GM12878 (cell line): ENCODE measurements around the gene EIF3D. TPM values are rescaled to one million over a fixed set of nuclear protein-coding genes. Genes with fewer than 3 reads are reported as not detected.

Experiments
- ATAC-seq: fragments of 200-7000 bp; cut with Tn5 transposase; 3 replicates; pipeline ENCODE4 v1.9.1; 2020; ENCODE audit warnings: mild to moderate bottlenecking, moderate library complexity
- BruUV-seq: library from RNA; stranded (reverse); fragments of 400-500 nt; replicated peaks from 2 replicates; lab custom pipeline; 2021; lab: Mats Ljungman, UMichigan
- CTCF ChIA-PET: fragments of 300-600 bp; sonication (Branson Sonifier 250); formaldehyde crosslinking; extraction: SDS; loops from one replicate; lab custom pipeline; 2021; ENCODE audit warnings: inconsistent platforms; lab: Yijun Ruan, JAX
- POLR2A ChIA-PET: fragments of 350-600 bp; formaldehyde crosslinking; extraction: SDS; loops from one replicate; lab custom pipeline; 2021; ENCODE audit warnings: inconsistent platforms; lab: Charles Lee
- RAD21 ChIA-PET: fragments of 300-600 bp; sonication (Branson Sonifier 250); formaldehyde crosslinking; loops from one replicate; lab custom pipeline; 2023; ENCODE audit warnings: antibody characterized with exemption; ENCODE audit not compliant: unreplicated experiment; lab: Charles Lee
- SMC1A ChIA-PET: fragments of 300-600 bp; sonication (Branson Sonifier 250); formaldehyde crosslinking; loops from one replicate; lab custom pipeline; 2023; ENCODE audit not compliant: unreplicated experiment, uncharacterized antibody; lab: Charles Lee
- DNase-seq: peaks from one replicate; pipeline ENCODE4 v3.0.0-alpha.2; 2011; ENCODE audit warnings: low read depth, low spot score
- FAIRE-seq: peaks from 3 replicates; lab custom pipeline; 2011; peaks lifted over from hg19 to GRCh38; lab: Jason Lieb, UNC
- H2AFZ ChIP-seq: 2 replicates; pipeline ENCODE4 v1.6.0; 2011; ENCODE audit warnings: low read depth, low read length, control low read depth; ENCODE audit not compliant: control insufficient read depth
- H3K27ac ChIP-seq: 2 replicates; pipeline ENCODE4 v1.5.1; 2011; ENCODE audit warnings: control low read depth; ENCODE audit not compliant: control insufficient read depth, insufficient read depth
- H3K27me3 ChIP-seq, 2 experiments: replicated peaks in 1 of 2; 2 replicates each; pipeline versions ENCODE4 v1.6.0 to v1.6.1; 2011; ENCODE audit warnings: low read length in 1 of 2; ENCODE audit not compliant: control insufficient read depth in 2 of 2, insufficient read depth in 2 of 2
- H3K36me3 ChIP-seq, 2 experiments: 2 replicates each; pipeline ENCODE4 v1.5.1; 2011; ENCODE audit warnings: low read length in 1 of 2; ENCODE audit not compliant: control insufficient read depth in 2 of 2, insufficient read depth in 2 of 2
- H3K4me1 ChIP-seq: 2 replicates; pipeline ENCODE4 v1.6.1; 2011; ENCODE audit warnings: mild to moderate bottlenecking, low read length, moderate library complexity, mixed read lengths; ENCODE audit not compliant: control insufficient read depth, insufficient read depth
- H3K4me2 ChIP-seq: 2 replicates; pipeline ENCODE4 v1.6.0; 2011; ENCODE audit warnings: control low read depth; ENCODE audit not compliant: control insufficient read depth, insufficient read depth
- H3K4me3 ChIP-seq: fragments of 200-600 bp; sonication (generic); 2 replicates; pipeline ENCODE4 v1.5.1; 2016
- H3K79me2 ChIP-seq: 2 replicates; pipeline ENCODE4 v1.6.0; 2011; ENCODE audit warnings: low read length; ENCODE audit not compliant: control insufficient read depth, insufficient read depth
- H3K9ac ChIP-seq: 2 replicates; pipeline ENCODE4 v1.8.0; 2011; ENCODE audit warnings: low read length, control low read depth, mixed read lengths; ENCODE audit not compliant: control insufficient read depth, insufficient read depth
- H3K9me3 ChIP-seq: replicated peaks from 3 replicates; pipeline ENCODE4 v1.5.1; 2011; ENCODE audit warnings: mild to moderate bottlenecking, low read length; ENCODE audit not compliant: control insufficient read depth, insufficient read depth
- H4K20me1 ChIP-seq: 2 replicates; pipeline ENCODE4 v1.6.0; 2011; ENCODE audit not compliant: control insufficient read depth, insufficient read depth
- BHLHE40 ChIP-seq, 2 experiments: fragments of 450-650 bp in 1 of 2; IDR thresholded peaks; 2 replicates each; pipeline ENCODE4 v1.6.1; 2011 to 2017; ENCODE audit warnings: low read depth in 2 of 2, borderline replicate concordance in 1 of 2, improper control_type of control experiment in 1 of 2, low read length in 1 of 2, mild to moderate bottlenecking in 1 of 2
- CBFB ChIP-seq: IDR thresholded peaks from 2 replicates; pipeline ENCODE4 v1.6.1; 2016; ENCODE audit warnings: antibody characterized with exemption, low read depth
- ETV6 ChIP-seq, 2 experiments: fragments of 450-650 bp in 1 of 2; IDR thresholded peaks in 1 of 2; conservative IDR thresholded peaks in 1 of 2; 2 replicates each; pipeline ENCODE4 v1.6.1; 2014; ENCODE audit warnings: antibody characterized with exemption in 1 of 2, borderline replicate concordance in 1 of 2, low read depth in 1 of 2, mild to moderate bottlenecking in 1 of 2, moderate library complexity in 1 of 2
- IRF4 ChIP-seq: IDR thresholded peaks from 2 replicates; pipeline ENCODE4 v1.6.1; 2011; ENCODE audit warnings: low read depth, low read length
- MTA2 ChIP-seq: fragments of 450-650 bp; IDR thresholded peaks from 2 replicates; pipeline ENCODE4 v1.6.1; 2016; ENCODE audit warnings: low read depth, mild to moderate bottlenecking, moderate library complexity
- RFX5 ChIP-seq: IDR thresholded peaks from 2 replicates; pipeline ENCODE4 v1.6.1; 2011; ENCODE audit warnings: low read depth, low read length, improper control_type of control experiment
- STAT1 ChIP-seq: fragments of 450-650 bp; conservative IDR thresholded peaks from 2 replicates; pipeline ENCODE4 v1.6.1; 2014; ENCODE audit warnings: antibody characterized with exemption, mild to moderate bottlenecking
- STAT3 ChIP-seq: IDR thresholded peaks from 2 replicates; pipeline ENCODE4 v1.6.1; 2011; ENCODE audit warnings: low read depth, low read length, improper control_type of control experiment
- ZNF622 ChIP-seq: fragments of 450-650 bp; IDR thresholded peaks from 2 replicates; pipeline ENCODE4 v1.6.1; 2017; ENCODE audit warnings: mild to moderate bottlenecking, inconsistent platforms
- WGBS: methylation state at CpG from one replicate; pipeline ENCODE4 v1.1.6; 2016; ENCODE audit warnings: low lambda C conversion rate; ENCODE audit not compliant: insufficient replicate concordance, insufficient coverage; ENCODE audit errors: missing lambda C conversion rate; 5-methylcytosine and 5-hydroxymethylcytosine counted together
- in situ Hi-C: fragments of 300-500 bp; cut with MboI; formaldehyde crosslinking; loops from 9 replicates; pipeline ENCODE4 v1.14.3; 2018; ENCODE audit warnings: mixed read lengths
- intact Hi-C: fragments of 100-400 bp; cut with micrococcal nuclease; formaldehyde crosslinking; loops from one replicate; pipeline ENCODE4 v1.14.2; 2022; ENCODE audit not compliant: unreplicated experiment
- polyA plus RNA-seq, 11 experiments: library from polyadenylated mRNA; depleted of rRNA in 4 of 11; unstranded in 6 of 11; stranded (reverse) in 5 of 11; fragments of >200 nt; fragmentation: Nextera tagmentation in 4 of 11; fragmentation: Illumina TruSeq in 1 of 11; extraction: Ambion mirVana in 4 of 11; extraction: Trizol in 1 of 11; gene quantifications; 1 replicate in 1 of 11; 2 replicates in 10 of 11; pipeline versions ENCODE4 v1.2.1 to v1.2.3, GENCODE V29; 2011 to 2016; ENCODE audit warnings: inconsistent platforms in 2 of 11, missing spikeins in 2 of 11, low read depth in 1 of 11
- total RNA-seq, 4 experiments: library from RNA; depleted of rRNA in 3 of 4; stranded (reverse); fragments of >200 nt in 3 of 4; fragmentation: Illumina TruSeq in 1 of 4; extraction: Trizol in 1 of 4; gene quantifications; 2 replicates each; pipeline versions ENCODE4 v1.2.1 to v1.2.3, GENCODE V29; 2013 to 2021
- TF ChIP-seq, protein P1 (sequence below): fragments of 450-650 bp; IDR thresholded peaks from 2 replicates; pipeline ENCODE4 v1.6.1; 2017; ENCODE audit warnings: antibody characterized with exemption, mild to moderate bottlenecking, moderate library complexity
- TF ChIP-seq, protein P2 (sequence below): fragments of 450-650 bp; formaldehyde crosslinking; IDR thresholded peaks from 2 replicates; pipeline ENCODE4 v1.4.0; 2022; ENCODE audit warnings: mild to moderate bottlenecking, moderate library complexity
- TF ChIP-seq, protein P3 (sequence below): fragments of 450-650 bp; IDR thresholded peaks from 2 replicates; pipeline ENCODE4 v1.6.1; 2017; ENCODE audit warnings: low read depth, mild to moderate bottlenecking, moderate library complexity

EIF3D gene
- total and polyA plus RNA-seq, 10 of the 15 experiments (the other 5 are each of a cell fraction or from before 2014, with no cell fraction given) = 240 to 558 (median 420) TPM

DNA sequence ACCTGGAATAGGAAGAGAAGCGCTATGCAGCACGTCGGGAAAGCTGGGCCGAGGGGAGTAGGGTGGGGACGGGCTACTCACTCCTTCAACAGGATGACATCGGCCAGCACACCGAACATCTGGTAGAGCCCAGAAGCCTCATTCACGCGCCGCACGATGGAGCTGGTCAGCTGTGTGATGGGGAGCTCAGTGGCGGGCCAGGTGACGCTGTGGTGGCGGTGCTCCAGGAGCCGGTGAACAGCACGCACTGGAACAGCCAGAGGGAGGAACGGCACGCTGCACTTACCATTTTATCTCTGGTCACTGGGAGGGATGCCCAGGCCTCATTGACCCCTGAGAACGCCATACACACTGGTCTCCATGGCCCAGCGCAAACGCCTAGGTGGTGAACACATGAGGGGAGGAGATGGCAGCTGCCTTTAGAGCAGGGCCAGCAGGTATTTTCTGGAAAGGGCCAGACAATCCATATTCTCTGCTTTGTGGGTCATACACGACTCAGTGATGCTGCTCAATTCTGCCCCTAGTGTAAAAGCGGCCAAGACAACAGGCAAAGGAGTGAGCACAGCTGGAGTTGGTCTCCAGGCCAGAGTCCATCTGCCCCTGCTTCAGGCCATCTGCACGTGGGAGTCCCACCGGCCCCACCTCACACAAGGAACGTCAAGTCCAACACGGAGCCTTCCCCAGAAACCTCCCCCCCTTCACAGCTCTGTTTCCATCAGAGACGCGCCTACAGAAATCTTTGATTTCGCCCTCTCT is 30.9 kb downstream of the EIF3D start (continued):
- TF ChIP-seq, protein P1, sequence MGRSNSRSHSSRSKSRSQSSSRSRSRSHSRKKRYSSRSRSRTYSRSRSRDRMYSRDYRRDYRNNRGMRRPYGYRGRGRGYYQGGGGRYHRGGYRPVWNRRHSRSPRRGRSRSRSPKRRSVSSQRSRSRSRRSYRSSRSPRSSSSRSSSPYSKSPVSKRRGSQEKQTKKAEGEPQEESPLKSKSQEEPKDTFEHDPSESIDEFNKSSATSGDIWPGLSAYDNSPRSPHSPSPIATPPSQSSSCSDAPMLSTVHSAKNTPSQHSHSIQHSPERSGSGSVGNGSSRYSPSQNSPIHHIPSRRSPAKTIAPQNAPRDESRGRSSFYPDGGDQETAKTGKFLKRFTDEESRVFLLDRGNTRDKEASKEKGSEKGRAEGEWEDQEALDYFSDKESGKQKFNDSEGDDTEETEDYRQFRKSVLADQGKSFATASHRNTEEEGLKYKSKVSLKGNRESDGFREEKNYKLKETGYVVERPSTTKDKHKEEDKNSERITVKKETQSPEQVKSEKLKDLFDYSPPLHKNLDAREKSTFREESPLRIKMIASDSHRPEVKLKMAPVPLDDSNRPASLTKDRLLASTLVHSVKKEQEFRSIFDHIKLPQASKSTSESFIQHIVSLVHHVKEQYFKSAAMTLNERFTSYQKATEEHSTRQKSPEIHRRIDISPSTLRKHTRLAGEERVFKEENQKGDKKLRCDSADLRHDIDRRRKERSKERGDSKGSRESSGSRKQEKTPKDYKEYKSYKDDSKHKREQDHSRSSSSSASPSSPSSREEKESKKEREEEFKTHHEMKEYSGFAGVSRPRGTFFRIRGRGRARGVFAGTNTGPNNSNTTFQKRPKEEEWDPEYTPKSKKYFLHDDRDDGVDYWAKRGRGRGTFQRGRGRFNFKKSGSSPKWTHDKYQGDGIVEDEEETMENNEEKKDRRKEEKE = no peak
- TF ChIP-seq, protein P2, sequence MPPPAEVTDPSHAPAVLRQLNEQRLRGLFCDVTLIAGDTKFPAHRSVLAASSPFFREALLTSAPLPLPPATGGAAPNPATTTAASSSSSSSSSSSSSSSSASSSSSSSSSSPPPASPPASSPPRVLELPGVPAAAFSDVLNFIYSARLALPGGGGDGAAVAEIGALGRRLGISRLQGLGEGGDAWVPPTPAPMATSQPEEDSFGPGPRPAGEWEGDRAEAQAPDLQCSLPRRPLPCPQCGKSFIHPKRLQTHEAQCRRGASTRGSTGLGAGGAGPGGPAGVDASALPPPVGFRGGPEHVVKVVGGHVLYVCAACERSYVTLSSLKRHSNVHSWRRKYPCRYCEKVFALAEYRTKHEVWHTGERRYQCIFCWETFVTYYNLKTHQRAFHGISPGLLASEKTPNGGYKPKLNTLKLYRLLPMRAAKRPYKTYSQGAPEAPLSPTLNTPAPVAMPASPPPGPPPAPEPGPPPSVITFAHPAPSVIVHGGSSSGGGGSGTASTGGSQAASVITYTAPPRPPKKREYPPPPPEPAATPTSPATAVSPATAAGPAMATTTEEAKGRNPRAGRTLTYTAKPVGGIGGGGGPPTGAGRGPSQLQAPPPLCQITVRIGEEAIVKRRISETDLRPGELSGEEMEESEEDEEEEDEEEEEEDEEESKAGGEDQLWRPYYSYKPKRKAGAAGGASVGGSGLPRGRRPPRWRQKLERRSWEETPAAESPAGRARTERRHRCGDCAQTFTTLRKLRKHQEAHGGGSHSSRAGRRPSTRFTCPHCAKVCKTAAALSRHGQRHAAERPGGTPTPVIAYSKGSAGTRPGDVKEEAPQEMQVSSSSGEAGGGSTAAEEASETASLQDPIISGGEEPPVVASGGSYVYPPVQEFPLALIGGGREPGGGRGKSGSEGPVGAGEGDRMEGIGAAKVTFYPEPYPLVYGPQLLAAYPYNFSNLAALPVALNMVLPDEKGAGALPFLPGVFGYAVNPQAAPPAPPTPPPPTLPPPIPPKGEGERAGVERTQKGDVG (CRISPR knock-in tag) = no peak

DNA sequence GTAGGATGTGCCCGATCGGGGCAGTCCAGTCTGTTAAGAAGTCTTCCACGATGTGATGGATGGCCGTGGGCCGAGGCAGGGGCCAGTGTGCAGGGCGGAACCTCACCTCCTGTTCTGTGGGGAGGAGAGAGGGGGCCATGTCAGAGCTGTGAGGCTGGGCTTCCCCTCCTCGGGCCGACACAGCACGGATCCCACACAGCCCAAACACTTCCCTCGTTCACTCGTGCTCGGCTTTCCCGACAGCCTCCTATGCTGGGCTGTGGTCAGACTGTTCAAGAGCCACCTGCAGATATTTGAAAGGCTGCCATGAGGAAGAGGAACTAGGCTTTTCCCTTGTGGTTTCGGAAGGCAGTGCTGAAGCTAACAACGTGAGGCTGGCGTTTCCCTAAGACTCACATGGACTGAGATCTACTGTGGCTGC is 35.3 kb downstream of the EIF3D start:
- Histone ChIP-seq H3K4me3 (no peak overlapping the region), H3K27me3 (no peaks in the 10 kb centered on the region), H3K4me1 (peaks cover 15% of the 10 kb centered on the region), H4K20me1 (no peaks in the 10 kb centered on the region), H3K36me3 (peaks cover 2 to 3% of the 10 kb centered on the region in 2 experiments; a peak in 3 of 4 replicates), H3K4me2 (peak overlapping the region; percentile 75), H3K27ac (peak overlapping the region; percentile 78), H3K9ac (peak overlapping the region; percentile 41; the same call in 1 of the 2 replicates), H2AFZ (peak overlapping the region; percentile 79), H3K79me2 (no peaks in the 10 kb centered on the region), H3K9me3 (no peaks in the 10 kb centered on the region)
- RAD21 ChIA-PET = interaction anchor here (1.0 to 1.9 kb wide), 4 partner anchors 13 to 218 kb away, joined by 3 to 5 read pairs (median 4); partner anchors contain the start of gene TXN2
- SMC1A ChIA-PET = interaction anchor here (0.6 to 1.7 kb wide), 5 partner anchors 8 to 193 kb away, joined by 3 to 4 read pairs (median 3); partner anchors contain the start of gene FOXRED2
- WGBS = 22% methylated on average over 14 of the region's 16 CpGs
- intact Hi-C loops (no loop called here), in situ Hi-C loops (no loop called here)
- DNase-seq (peak; percentile 63), ATAC-seq (peak; percentile 93), FAIRE-seq (peak; percentile 86)
- CTCF ChIA-PET = interaction anchor here (0.6 to 2.1 kb wide), 9 partner anchors 9 to 192 kb away, joined by 3 to 9 read pairs (median 4); no protein-coding TSS in a partner anchor
- POLR2A ChIA-PET = interaction anchor here (0.7 to 1.8 kb wide), 3 partner anchors 12 to 256 kb away, joined by 3 to 8 read pairs (median 3); partner anchors contain the start of genes FOXRED2 and TXN2
- TSS peak; percentile 71 for BruUV-seq
- no peak for TF ChIP-seq STAT3
- peak; percentile 49; the same call in 1 of the 2 replicates for TF ChIP-seq CBFB
- TF ChIP-seq ZNF622 = no peak
- TF ChIP-seq, protein P3, sequence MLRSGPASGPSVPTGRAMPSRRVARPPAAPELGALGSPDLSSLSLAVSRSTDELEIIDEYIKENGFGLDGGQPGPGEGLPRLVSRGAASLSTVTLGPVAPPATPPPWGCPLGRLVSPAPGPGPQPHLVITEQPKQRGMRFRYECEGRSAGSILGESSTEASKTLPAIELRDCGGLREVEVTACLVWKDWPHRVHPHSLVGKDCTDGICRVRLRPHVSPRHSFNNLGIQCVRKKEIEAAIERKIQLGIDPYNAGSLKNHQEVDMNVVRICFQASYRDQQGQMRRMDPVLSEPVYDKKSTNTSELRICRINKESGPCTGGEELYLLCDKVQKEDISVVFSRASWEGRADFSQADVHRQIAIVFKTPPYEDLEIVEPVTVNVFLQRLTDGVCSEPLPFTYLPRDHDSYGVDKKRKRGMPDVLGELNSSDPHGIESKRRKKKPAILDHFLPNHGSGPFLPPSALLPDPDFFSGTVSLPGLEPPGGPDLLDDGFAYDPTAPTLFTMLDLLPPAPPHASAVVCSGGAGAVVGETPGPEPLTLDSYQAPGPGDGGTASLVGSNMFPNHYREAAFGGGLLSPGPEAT = peak; percentile 81
- TF ChIP-seq STAT1 = no peak
- peak; percentile 52 to 85; a peak in 3 of 4 replicates for TF ChIP-seq BHLHE40 (IDR thresholded peaks at IDR 0.05; ENCODE audit: borderline replicate concordance in 1 of 2, low read depth in 2 of 2, low read length in 1 of 2)
- TF ChIP-seq IRF4 = peak; percentile 72; the same call in 1 of the 2 replicates
- peak in 1 of 2 experiments; percentile 83; a peak in 2 of 4 replicates for TF ChIP-seq ETV6 (conservative IDR thresholded peaks at IDR 0.05 in 1 of 2, IDR thresholded peaks at IDR 0.05 in 1 of 2; ENCODE audit: borderline replicate concordance in 1 of 2, low read depth in 1 of 2)
- peak; percentile 37; the same call in 1 of the 2 replicates for TF ChIP-seq MTA2
- no peak for TF ChIP-seq RFX5
